OCI-M1 (cell line): Measurements from ENCODE around the gene DNAJC19.
"Not testable (repeated sequence)": the region's sequence is repeated elsewhere in the genome, so short reads cannot be mapped to it uniquely, and the experiment has no call there.

ENCODE experiments used
- DNase-seq: peaks from one replicate; lab custom pipeline; 2025; lab: John Stamatoyannopoulos, UW

Gene DNAJC19

DNA sequence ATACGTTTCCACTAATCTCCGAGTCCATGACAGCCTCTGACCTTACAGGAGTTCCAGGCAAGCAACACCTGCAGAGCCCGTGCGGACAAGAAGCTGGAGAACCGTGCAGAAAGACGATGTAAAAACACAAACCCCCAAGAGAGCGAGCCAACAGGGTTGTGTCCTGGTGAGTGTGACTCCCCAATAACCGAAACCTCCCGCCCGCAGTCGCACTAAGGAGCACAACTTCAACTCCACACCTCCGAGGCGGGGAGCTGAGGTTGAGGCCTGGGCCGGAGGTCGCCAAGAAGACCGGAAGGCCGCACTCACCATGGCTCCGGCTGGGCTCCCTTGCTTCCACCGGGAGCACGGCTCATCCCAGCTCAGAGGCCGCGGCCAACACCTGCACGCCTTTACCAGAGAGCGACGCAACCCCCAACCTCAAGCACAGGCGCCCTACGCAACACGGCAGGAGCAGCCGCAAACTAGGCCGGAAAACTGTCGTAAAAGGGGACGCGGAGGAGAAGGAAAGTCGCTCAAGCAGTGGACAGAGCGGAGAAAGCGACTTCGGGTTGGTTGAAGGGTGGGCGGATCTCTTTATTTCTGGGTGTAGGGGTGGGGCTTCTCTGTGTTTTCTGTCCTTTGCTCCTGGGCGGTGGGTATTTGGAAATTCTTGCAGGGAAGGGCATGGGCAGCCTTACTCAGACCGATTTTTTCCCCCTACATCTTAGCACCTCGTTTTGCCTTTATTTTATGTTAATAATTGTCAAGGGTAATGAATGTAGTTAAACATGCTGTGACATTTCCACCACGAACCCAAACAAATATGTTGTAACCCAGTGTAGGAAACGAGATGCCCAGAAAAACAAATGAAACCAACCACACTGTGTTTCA is at the start of gene DNAJC19:
DNAJC19 (minus strand) TSS at position 446 of the 873 bp plus-strand sequence; CDS start at position 312, 134 bp downstream.
- DNase-seq, result peak; percentile 92

DNA sequence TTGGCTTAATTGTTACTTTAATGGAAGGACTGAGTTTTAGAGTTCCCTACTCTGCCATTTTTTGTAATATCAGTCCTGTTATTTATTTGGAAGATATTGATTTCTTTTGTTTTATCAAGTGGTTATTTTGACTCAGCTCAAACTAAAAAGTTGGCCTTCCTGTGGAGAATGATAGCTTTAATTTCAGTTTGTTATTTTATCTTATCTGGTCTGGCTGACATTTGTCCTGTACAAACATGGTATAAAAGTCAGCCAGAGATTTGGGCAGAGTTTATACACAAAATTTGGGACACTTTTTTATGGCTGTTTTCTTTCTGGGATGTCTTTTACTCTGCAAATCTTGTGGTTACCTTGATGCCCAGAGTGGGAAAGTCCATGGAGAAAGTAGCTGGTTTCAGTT is 41.4 kb upstream of the DNAJC19 start:
- DNase-seq, result no peak

DNA sequence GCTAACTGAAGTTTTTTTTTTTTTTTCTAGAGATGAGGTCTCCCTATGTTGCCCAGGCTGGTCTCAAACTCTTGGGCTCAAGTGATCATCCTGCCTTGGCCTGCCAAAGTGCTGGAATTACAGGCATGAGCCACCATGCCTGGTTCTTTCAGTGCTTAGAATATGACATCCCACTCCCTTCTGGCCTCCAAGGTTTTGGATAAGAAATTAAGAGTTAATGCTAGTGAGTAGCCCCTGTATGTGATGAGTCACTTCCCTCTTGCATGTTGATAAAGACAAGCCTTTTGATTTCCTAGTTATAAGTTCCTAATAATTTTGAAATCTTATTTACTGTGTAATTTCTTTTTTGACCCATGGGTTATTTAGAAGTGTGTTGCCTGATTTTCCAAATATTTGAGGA is 35.7 kb upstream of the DNAJC19 start:
- no peak for DNase-seq

DNA sequence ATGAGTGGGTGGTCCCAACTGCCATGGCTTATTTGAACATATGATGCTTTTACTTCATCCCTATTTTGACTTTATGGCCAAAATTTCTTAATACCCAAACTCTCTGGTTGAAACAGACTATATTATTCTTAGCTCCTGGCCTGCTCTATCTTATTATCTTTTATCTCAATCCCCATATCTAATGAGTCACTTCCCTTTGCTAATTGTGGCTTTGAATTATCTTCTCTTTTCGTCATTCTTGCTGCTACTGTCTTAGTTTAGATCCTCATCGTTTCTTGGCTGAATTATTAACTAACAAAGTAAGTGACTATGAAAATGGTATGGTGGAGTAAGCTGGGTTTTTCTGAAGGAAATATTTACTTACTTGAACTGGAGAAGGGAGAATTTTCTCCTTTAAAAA is 28.2 kb upstream of the DNAJC19 start:
- DNase-seq, result no peak

DNA sequence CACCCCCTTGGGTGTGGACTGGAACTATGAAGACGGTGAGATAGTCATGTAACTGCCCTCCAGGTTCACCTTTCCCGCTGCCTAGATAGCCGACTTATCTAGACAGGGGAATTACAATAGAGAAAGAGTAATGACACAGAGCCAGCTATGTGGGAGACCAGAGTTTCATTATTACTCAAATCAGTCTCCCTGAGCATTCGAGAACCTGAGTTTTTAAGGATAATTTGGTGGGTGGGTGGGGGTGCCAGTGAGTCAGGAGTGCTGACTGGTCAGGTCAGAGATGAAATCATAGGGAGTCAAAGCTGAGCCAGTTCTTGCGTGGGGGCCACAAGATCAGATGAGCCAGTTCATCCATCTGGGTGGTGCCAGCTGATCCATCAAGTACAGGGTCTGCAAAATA is 19.7 kb upstream of the DNAJC19 start:
- no peak for DNase-seq

DNA sequence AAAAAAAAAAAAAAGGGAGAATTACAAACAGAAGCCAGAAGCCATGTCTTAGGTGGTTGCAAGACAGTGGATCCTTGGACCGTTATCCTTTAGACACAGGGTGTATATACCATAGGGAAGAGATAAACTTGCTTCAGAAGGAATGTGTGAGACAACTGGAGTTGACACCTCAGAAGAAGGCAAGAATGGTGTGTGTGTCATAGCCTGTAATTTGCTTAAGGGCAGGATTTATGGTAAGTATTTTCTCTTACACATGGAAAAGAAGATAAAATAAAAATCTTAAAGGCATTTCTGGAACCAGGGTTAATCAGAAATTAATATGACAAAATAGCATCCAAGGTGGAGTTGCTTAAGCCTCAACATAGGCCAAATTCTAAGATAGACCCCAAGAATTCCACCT is 19.3 kb upstream of the DNAJC19 start:
- no peak for DNase-seq

DNA sequence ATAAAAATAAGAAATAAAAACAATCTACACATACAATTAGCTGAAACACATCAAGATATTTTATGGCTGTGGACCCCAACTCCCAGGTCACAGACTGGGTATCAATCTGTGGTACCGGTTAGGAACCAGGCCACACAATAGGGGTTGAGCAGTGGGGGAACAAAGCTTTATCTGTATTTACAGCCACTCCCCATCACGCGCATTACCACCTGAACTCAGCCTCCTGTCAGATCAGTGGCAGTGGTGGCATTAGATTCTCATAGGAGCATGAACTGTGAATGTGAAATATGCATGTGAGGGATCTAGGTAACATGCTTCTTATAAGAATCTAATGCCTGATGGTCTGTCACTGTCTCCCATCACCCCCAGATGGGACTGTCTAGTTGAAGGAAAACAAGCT is 17.7 kb upstream of the DNAJC19 start:
- no peak for DNase-seq

DNA sequence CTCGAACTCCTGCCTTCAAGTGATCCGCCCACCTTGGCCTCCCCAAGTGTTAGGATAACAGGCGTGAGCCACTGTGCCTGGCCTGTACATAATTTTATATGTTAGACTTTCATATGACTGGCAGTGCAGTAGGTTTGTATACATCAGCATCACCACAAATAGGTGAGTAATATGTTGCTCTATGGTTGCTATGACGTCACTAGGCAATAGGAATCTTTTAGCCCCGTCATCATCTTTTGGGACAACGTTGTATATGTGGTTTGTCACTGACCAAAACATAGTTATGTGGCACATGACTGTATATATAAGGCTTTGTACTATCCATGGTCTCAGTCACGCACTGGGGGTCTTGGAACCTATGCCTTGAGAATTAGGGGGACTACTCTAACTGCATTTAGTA is 17.0 kb upstream of the DNAJC19 start:
- DNase-seq, result no peak

DNA sequence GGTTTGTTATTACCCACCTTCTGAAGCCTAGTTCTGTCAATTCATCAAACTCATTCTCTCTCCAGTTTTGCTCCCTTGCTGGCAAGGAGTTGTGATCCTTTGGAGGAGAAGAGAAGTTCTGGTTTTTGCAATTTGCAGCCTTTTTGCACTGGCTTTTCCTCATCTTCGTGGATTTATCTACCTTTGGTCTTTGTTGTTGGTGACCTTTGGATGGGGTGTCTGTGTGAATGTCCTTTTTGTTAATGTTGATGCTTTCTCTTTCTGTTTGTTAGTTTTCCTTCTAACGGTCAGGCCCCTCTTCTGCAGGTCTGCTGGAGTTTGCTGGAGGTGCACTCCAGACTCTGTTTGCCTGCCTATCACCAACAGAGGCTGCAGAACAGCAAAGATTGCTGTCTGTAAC is 13.9 kb upstream of the DNAJC19 start:
- not testable (repeated sequence) for DNase-seq

DNA sequence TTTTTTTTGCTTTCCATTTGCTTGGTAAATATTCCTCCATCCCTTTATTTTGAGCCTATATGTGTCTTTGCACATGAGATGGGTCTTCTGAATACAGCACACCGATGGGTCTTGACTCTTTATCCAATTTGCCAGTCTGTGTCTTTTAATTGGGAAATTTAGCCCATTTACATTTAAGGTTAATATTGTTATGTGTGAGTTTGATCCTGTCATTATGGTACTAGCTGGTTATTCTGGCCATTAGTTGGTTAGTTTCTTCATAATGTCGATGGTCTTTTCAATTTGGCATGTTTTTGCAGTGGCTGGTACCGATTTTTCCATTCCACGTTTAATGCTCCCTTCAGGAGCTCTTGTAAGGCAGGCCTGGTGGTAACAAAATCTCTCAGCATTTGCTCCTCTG is 12.8 kb upstream of the DNAJC19 start:
- DNase-seq, result not testable (repeated sequence)

DNA sequence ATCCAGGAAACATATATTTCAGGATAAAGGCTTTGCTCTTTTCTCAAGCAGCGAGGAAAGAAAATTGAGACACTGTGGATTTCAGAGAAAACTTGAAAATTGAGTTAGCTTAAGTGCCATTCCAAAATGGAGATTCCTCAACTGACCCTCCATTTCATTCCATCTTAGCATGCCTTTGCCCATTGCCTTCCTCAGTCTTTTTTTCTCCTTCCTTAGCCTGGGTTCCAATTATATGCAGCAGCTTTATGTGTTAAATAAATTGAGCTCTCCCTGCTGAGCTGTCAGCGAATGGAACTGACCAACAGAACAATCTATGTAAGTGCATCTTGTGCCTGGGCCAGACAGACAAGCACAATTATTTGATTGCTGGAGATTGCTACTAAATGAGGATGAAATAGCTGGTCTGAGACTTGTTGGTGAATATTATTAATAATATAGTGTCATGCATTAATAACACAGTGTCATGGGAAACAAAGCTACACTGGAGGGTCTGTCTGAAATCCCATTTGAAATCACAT is 6.9 kb upstream of the DNAJC19 start:
- no peak for DNase-seq

DNA sequence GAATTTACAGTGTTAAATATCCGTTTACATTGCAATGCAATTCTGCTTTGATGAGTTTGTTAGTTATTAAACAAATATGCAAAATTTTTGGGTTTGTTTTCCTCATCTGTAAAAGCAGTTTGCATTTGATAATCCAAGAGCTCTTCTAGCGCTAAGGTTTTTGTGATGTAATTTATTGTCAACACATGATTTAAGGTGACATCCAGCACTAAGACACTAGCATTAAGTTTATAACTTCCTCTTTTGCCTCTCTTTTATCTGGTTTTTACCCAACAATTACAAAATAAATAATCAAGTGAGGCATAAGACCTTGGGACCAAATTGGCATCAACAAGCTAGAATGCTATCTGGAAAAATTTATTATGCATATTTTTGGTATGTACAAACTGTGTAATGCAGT is 969 bp upstream of the DNAJC19 start:
- DNase-seq, result peak; percentile 63

DNA sequence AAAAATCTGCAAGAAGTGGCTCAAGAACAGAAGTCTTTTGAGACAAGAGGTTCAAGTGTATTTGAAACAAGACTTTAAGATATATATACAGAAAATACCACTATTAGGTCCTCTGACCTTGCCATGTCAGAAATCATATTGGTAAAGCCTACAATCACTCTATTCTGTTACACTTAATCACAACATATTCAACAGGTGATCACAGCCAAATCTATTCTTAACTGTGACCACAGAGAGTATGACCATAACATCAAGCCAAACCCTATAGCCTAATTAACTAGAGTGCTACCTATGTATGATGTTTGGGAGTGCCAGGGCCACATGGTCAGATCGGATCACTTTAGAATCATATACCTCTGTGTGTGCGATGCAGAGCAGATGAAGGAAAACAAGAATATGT is 2.2 kb downstream of the DNAJC19 start:
- no peak for DNase-seq

DNA sequence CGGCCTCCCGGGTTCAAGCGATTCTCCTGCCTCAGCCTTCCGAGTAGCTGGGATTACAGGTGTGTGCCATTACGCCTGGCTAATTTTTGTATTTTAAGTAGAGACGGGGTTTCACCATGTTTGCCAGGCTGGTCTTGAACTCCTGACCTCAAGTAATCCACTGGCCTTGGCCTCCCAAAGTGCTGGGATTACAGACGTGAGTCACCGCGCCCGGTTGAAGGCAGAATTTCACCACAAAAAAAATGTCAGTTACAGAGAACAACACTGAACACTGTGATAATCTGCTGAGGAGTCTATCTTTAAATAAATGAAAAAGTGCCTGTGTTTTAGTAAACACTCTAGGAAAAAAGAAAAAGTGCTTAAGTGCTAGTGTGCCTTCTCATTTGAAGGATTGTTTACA is 3.2 kb downstream of the DNAJC19 start:
- not testable (repeated sequence) for DNase-seq

DNA sequence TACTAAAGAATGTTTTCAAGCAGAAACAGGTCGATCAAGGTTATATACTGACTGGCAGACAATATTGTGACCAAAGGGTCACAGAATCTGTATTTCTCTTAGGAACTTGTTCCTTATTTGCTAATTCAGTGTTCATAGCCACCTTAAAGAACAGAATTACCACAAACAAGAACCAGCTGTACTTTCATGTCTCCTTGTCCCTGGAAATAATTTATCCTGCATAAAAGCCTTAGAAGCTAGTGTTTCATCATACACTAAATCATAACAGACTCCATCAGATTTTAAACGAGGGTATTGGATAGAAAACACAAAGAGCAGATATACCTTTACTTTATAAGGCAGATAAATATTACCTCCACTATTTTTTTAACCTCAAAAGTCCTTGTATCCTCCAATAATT is 6.4 kb downstream of the DNAJC19 start:
- no peak for DNase-seq

DNA sequence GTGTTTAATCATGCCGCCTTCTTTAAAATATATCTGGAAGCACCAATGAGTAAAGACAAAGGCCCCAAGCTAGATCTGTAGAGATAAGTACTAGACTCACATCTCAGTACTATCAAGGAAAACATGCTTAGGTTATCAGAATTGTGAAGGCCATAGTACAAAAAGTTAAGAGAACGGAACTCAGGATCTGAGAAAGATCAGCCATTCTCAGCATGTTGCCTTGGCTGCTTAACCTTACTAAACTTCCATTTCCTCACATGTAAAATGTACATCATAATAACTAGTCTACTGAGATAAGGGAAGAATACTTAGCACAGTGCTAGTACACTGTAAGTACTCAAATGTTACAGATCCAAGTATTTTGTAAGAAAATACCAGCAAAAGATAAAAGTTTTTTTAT is 7.6 kb downstream of the DNAJC19 start:
- no peak for DNase-seq

DNA sequence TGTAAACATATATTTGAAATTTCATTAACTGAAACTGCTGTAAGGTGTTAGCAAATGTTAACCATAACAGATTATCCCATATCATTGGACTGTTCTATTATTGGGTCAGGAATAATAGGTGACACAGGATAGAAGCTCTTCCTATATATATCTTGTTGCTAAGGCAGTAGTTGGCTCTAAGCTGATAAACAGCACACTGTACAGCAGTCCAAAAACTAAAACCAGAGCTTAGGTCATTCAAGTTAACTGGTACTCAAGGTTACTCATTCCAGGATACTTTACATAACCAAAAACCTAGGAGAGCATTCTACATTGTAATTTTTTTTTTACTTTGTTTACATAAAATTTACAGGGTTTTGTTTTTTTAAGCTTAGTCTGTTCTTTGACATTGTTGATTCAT is 8.9 kb downstream of the DNAJC19 start:
- no peak for DNase-seq

DNA sequence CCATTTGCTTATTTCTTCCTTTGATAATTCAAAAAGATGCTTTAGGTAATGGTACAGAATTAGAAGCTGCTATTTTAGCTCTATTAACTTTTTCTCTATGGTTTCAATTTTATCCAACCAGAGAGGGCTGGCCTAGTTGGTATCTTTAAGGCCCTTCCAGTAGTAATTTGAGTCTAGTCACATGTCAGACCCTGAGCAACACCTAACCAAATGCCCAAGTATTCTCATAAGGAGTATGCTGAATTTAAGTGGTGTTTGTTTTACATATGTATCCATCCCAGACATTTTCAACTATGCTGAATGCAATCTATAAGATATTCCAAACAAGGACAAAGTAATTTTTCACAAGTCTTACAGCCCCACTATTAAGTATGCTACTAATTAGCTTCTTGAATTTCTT is 9.6 kb downstream of the DNAJC19 start:
- no peak for DNase-seq

DNA sequence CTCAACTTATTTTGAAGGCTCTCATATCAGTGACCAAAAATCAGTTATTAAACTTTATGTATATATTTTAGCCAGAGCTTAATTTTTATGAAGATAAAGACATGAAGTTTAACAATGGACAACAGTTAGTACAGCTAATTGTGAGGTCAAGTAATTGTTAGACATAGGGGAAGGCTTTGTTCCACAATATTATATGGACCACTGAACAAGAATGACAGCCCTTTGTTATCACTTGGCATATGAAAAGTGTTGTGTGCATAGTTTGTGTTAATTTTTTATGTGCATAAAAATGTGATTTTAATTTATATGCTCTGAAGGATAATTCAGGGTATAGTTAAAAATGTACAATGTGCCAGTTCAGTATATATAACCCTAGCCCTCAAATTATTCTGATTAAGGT is 12.0 kb downstream of the DNAJC19 start:
- no peak for DNase-seq

DNA sequence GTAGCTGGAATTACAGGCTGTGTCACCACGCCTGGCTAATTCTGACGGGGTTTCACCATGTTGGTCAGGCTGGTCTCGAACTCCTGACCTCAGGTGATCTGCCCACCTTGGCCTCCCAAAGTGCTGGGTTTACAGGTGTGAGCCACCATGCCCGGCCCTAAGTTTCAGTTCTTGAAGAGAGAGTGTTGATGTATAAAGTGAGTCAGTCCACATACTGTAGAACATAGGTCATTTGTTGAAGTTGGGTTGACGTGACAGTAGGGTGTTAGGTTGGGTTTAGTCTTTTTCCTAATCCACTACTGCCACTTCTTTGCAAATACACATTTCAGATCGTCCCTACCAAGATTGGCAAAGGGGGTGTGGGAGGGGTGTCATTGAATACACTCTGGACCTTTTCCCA is 15.2 kb downstream of the DNAJC19 start:
- no peak for DNase-seq

DNA sequence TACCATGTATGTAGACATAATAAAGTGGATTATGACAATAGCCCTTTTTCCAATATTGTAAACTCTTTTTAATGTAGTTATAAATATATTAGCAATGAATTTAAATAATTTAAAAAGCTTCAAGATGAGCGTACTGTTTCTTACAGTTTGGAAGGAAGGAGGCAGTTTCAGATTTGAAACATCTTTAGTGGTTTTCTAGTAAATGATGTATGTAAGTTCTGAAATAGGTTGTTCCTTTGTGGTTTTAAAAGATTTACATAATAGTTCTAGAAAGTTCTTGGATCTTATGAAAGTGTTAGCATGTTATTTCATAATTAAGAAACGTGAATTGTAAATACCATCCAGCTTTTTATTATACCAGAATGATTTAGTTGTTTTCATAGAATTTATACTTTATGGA is 16.0 kb downstream of the DNAJC19 start:
- no peak for DNase-seq

DNA sequence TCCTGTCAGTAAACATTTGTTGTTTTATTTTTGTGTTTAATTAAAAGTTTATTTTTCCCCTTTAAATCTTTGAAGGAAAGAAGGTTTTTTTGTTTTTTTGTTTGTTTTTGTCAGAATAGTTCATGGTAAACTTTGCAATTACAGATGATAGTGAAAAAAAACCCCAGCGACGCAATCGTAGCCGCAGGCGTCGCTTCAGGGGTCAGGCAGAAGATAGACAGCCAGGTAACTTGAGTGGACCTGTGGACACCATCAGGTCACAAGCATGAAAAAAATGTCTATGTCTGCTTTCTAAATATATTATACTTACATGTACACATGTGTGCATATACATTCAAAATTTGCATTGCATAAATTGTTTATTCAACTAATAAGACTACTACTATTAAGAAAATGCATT is 18.6 kb downstream of the DNAJC19 start:
- no peak for DNase-seq

DNA sequence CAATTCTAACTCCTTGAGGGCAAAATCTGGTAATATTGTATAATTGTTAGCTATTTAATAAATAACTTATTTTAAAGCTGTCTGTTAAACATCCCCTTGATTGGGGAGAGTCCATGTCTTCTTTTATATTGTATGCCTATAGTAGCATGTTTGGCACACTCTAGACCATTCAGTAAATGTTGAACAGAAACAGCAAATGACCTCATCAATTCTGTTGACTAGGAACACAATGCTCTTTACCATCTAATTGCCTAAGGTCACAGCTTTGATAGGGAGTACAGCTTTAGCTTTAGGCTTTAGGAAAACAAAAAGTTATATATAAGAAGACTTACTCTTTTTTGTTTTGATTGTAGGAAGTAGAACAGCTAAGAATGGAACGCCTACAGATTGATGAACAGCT is 27.0 kb downstream of the DNAJC19 start:
- DNase-seq, result no peak

DNA sequence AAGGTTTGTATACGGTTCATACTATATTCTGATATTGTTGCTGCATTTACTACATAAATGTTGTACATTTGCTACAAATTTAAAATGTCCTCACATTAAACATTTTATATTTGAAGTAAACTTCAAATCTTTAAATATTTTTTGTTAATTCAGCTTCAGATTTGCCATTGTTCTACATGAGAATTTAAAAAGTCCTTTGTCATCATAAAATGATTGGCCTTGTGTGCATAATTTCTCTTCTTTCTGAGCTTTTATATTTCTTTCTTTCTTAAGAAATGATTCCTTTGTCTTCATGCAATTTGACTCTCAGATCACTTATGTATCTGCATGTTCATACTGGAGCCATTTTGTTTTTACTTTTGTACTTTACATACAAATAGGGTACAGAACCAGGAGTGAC is 28.0 kb downstream of the DNAJC19 start:
- no peak for DNase-seq
